Renal cortex interstitium (tissue), 11 donors: ENCODE measurements around the gene RAB3A. TPM values are rescaled to one million over a fixed set of nuclear protein-coding genes. Genes with fewer than 3 reads are reported as not detected.
"Not testable (repeated sequence)": the region's sequence is repeated elsewhere in the genome, so short reads cannot be mapped to it uniquely, and the experiment has no call there.

Source experiments
- DNase-seq, 11 donors: peaks; one replicate each; pipeline ENCODE4 v3.0.0-alpha.2; 2013; ENCODE audit warnings: low read depth in 9 of 11, low spot score in 4 of 11; ENCODE audit errors: extremely low read depth in 1 of 11
- polyA plus RNA-seq, 3 donors: library from polyadenylated mRNA; unstranded; fragments of 120-200 nt; gene quantifications; one replicate each; pipeline ENCODE4 v1.2.1, GENCODE V29; 2013; ENCODE audit not compliant: insufficient read length in 3 of 3

Gene RAB3A
- polyA plus RNA-seq, 3 donors: 4.9 to 6.5 (median 5.4) TPM

GRCh38 chr19:18159059-18159616, 44.7 kb downstream of the RAB3A start:
- not testable (repeated sequence) for DNase-seq

GRCh38 chr19:18158467-18158866, 45.4 kb downstream of the RAB3A start:
- no peak for DNase-seq

DNA sequence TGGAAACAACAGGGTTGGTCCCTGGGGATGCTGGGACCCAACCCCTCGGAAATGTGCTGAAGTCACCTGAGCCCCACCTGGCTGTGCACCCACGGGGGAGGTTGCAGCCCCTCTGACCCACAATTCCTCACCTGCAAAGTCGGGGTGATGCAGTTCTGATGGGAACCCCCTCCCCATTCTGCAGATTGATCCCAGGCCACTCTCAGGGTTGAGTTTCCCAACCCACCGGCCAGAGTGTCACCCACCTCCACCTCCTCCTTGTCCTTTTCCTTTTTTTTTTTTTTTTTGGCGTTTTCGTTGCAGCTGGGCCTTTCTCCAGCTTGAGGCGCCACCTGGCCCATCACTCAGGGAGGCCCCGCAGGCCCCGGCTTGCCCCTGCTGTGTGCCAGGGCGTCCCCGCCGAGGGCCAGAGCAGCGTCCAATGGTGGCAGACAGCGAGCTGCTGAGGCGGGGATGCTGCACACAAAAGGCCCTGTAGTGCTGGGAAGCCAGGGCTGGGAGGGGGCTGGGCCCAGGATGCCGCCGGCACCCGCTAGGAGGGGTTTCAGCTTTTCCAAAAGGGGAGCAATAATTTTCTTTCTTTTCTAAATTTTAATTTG, 46.3 kb downstream of the RAB3A start:
- no peak for DNase-seq

DNA sequence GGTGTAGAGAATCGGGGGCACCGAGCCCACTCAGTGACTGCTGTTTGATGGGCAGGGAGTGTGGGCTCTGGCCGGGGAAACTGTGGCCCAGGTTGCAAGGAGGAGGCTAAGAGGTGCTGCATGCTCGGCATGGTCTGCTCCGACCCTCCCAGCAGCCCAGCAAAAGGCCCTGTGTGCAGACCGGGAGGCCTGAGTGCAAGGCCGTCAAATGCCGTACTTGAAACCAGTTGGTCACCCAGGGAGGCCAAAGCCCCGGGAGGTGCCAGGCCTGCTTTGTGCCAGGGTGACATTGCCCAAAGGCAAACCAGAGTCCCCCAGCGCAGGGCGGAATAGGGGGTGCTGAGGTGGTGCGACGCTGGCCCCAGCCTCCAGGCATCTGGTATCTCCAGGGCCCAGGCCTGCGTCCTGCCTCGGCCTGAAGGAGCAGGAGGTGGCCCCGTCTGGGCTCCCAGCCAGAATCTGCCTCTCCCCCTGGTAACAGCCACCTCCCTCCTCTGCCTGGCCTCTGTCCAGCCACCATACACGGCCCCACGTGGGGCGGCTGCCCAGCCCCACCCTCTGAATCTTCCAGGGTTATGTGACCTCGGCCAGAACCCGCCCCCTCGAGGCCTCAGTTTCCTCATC, 46.9 kb downstream of the RAB3A start:
- peak in 7 of 11 donors; percentile 53 to 77 (median 58) for DNase-seq

- no peak for DNase-seq
Measured at GRCh38 chr19:18156268-18156667, 47.6 kb downstream of the RAB3A start.

- DNase-seq: no peak
Measured at GRCh38 chr19:18155095-18156087, 48.5 kb downstream of the RAB3A start.

DNA sequence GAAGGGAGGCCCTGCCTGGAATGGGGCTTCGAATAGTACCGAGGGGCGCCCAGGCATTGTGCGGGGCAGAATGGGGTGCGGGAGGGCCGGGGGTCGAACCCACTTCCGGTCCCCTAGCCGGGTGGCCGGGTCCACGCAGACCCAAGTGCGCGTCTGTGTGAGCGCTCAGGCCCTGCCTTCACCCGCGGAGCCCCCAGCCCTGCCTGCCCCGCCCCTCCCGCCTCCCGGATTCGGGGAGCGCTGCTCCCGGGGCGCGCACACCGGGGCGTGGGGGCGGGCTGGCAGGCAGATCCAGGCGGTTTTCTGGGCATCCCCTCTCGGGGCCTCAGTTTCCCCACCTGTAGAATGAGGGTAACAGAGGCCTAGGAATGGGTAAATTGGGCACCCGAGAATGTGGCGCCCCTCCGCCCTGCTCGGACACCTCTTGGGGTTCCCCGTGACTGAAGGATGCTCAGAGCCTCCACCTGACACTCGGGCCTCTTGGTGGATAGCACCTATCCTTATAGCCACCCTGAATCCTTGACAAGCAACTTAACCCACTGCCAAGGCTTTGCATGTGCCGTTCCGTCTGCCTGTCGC, 50.2 kb downstream of the RAB3A start:
- DNase-seq: no peak

- peak; percentile 98 to 100 (median 99) for DNase-seq
Measured at GRCh38 chr19:18152817-18153555, 50.9 kb downstream of the RAB3A start, which contains the start of gene PIK3R2. Gene PIK3R2 (plus strand): TSS chr19:18153163. CDS start chr19:18155880, 2,717 bp downstream.

DNA sequence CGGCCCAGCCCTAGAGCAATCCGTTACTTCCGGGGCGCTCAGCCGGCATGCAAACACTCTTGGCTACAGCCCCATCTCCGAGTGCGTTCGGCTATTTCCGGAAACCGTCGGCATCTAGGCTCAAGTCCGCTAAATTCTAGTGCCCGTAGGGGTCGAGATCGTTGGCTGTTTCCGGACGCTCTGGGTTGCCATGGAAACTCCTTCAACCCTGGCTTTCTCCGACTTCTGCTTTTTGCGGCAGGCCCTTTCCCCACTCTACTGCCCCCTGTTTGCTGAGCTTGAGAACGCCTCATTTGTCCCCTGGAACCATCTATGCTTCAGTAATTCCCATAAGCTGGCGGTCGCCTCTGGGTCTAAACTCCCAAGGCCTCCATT, 51.4 kb downstream of the RAB3A start:
- peak; percentile 92 to 98 (median 97) for DNase-seq

- no peak for DNase-seq
Measured at GRCh38 chr19:18150776-18151624, 52.8 kb downstream of the RAB3A start.

- DNase-seq: no peak
Measured at GRCh38 chr19:18149596-18149975, 54.3 kb downstream of the RAB3A start.

GRCh38 chr19:18147396-18147795, 56.4 kb downstream of the RAB3A start:
- no peak for DNase-seq

Other genes with a start within 250 kb of the RAB3A start
- 1 to 10 TPM; 4.8 to 8.4 (median 5.7) TPM for gene KCNN1, start 236.9 kb downstream of the RAB3A start, polyA plus RNA-seq
- gene ARRDC2, start 195.9 kb downstream of the RAB3A start, polyA plus RNA-seq: 1 to 10 TPM; 3.4 to 7.5 (median 3.8) TPM
- under 1 TPM; 0.16 to 0.44 (median 0.23) TPM for gene IL12RB1, start 117.1 kb downstream of the RAB3A start, polyA plus RNA-seq
- gene MAST3, start 106.3 kb downstream of the RAB3A start, polyA plus RNA-seq: 1 to 10 TPM; 4.6 to 9.2 (median 5.5) TPM
- 10 to 100 TPM; 20.1 to 38.9 (median 30.4) TPM for gene PIK3R2, start 50.9 kb downstream of the RAB3A start, polyA plus RNA-seq
- 10 to 100 TPM; 11.4 to 20.4 (median 11.7) TPM for gene IFI30, start 30.2 kb downstream of the RAB3A start, polyA plus RNA-seq
- 10 to 100 TPM in 1 of 3 donors, 1 to 10 TPM in 2; 7.9 to 10.3 (median 8.2) TPM for gene MPV17L2, start 10.8 kb downstream of the RAB3A start, polyA plus RNA-seq
- 1 to 10 TPM in 1 of 3 donors, under 1 TPM in 2; 0.30 to 1.8 (median 0.79) TPM for gene PDE4C, start 22.4 kb upstream of the RAB3A start, polyA plus RNA-seq
- gene IQCN, start 70.4 kb upstream of the RAB3A start, polyA plus RNA-seq: 10 to 100 TPM in 1 of 3 donors, 1 to 10 TPM in 2; 6.6 to 12.2 (median 7.2) TPM
- gene JUND, start 77.6 kb upstream of the RAB3A start, polyA plus RNA-seq: 100 to 1,000 TPM in 2 of 3 donors, 10 to 100 TPM in 1; 71.4 to 135 (median 103) TPM
- 100 to 1,000 TPM in 2 of 3 donors, 10 to 100 TPM in 1; 84.2 to 120 (median 108) TPM for gene LSM4, start 119.0 kb upstream of the RAB3A start, polyA plus RNA-seq
- gene PGPEP1, start 136.6 kb upstream of the RAB3A start, polyA plus RNA-seq: 10 to 100 TPM; 20.9 to 35.3 (median 22.0) TPM
- 10 to 100 TPM in 1 of 3 donors, 1 to 10 TPM in 2; 2.2 to 10.4 (median 2.9) TPM for gene GDF15, start 182.1 kb upstream of the RAB3A start, polyA plus RNA-seq
- 1 to 10 TPM in 1 of 3 donors, under 1 TPM in 2; 0.75 to 1.6 (median 0.88) TPM for gene LRRC25, start 193.6 kb upstream of the RAB3A start, polyA plus RNA-seq
- 100 to 1,000 TPM in 2 of 3 donors, 10 to 100 TPM in 1; 52.4 to 115 (median 104) TPM for gene SSBP4, start 215.4 kb upstream of the RAB3A start, polyA plus RNA-seq
- 100 to 1,000 TPM; 104 to 133 (median 123) TPM for gene ISYNA1, start 234.1 kb upstream of the RAB3A start, polyA plus RNA-seq